SK-N-DZ (cell line): ENCODE measurements around the gene MORC3.
"Not testable (repeated sequence)": the region's sequence is repeated elsewhere in the genome, so short reads cannot be mapped to it uniquely, and the experiment has no call there.

Experiments used
- DNase-seq: peaks from one replicate; pipeline ENCODE4 v3.0.0-alpha.2; 2015; ENCODE audit warnings: low spot score

Gene MORC3

DNA sequence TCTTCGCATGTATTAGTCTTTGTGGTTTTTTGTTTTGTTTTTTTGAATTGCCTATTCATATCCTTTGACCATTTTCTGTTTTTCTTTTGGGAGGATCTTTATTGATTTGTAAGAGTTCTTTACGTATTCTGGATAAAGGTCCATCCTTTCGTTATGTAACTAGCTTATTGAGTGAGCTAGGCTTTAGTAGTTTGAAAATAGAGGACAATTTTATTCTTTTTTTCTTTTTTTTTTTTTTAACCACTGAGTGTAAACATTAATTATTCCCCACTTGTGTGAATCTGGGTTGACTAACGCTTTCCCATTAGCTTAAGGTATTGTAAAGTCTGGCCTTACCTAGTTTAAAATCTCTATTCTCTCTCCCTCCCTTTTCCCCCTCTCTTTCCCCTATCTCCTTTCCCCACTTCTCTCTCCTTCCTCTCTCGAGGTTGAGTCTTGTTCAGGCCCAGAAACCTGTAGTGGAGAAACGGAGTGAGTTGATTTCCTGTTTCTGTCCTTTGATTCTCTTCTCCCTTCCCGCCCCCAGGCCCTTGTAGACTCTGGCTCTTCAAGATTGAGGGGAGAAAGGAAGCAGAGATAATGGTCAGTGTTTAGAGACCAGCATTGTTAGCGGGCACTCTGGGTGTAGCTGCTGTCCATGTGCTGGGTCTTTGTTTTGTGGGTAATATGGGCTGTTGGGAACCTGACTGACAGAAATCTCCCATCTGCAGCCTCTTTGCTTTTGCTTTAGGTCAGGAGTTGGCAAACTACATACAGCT is 1.5 kb downstream of the MORC3 start:
- DNase-seq, result peak; percentile 20

DNA sequence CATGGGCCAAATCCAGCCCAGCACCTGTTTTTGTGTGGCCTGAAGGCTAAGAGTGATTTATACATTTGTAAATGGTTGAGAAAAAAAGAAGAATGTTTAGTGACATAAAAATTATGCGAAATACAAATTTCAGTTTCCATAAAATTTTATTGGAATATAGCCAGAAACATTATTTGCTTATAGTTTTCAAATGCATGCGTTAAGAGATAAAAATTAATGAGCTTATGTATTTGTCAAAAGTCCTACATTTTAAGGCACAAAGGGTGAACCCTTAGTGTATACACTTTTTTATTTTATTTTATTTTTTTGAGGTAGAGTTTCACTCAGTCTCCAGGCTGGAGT is 2.1 kb downstream of the MORC3 start:
- no peak for DNase-seq

DNA sequence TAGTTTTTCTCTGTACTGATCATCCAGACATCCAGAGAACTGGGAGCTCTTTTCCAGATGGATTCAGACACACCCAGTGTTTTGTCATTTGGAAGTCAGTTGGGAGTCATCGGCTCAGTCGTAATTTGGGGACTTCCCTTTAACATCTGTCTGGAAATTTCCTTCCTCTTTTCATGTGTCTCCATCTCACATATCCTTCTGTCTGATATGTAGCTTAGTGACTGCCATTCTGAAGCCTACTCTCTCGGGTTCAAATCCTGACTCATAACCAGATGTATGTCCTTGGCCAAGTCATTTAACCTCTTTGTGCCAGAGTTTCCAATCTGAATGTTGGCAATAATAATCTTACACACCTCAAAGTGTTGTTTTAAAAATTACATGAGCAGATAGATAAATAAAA is 3.0 kb downstream of the MORC3 start:
- DNase-seq, result no peak

GRCh38 chr21:36325373-36326010 is 5.5 kb downstream of the MORC3 start:
- no peak for DNase-seq

DNA sequence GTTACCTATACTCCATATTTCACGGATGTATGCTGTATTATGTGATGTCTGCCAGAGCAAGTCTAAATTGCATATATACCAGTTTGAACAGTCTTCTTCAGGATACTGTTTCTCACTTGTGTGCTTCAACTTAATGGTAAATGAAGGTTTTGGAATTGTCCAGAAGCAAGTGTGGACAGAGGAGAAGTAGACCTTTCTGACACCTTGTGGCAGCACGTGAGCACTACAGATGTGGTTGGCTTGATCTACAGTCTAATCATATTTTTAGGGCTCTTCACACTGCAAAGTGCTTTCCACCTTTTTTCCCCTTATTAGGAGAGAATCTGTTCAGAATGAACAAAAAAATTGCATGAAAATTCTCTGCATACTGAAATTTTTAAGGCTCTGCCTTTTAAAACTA is 10.9 kb downstream of the MORC3 start:
- DNase-seq, result peak; percentile 43

DNA sequence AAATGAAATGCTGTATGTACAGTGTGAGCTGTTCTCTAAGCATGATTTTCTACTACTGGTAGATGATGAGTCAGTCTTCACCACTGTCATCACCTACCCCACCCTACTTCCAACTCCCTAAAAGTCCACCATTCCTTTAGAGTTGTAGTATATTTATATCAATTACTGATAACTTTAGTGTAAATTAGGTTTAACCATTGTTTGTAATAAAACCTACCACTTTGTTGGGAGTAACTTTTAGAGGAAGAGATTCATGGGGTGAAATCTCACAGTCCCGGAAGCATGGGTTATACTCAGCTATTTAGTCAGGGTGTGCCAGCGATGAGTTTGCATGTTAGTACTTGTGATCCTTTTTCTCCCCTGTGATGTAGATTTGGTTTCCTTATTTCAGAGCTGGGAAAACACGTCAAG is 17.1 kb downstream of the MORC3 start:
- DNase-seq, result no peak

GRCh38 chr21:36338975-36339374 is 19.0 kb downstream of the MORC3 start:
- DNase-seq, result no peak

GRCh38 chr21:36342581-36342980 is 22.6 kb downstream of the MORC3 start:
- DNase-seq, result not testable (repeated sequence)

DNA sequence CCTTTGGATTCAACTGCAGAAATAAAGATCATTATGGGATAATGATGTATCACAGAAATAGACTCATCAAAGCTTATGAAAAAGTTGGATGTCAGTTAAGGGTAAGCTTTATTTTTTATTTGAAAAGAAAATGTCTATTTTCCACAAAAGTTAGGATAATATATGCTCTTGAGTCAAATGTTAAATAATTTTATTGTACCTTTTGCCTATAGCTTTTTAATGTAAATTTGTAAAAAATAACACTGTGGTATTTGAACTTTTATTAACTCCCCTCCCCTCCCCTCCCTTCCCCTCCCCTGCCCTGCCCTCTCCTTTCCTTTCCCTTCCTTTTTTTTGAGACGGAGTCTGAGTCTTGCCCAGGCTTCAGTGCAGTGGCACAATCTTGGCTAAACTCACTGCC is 24.9 kb downstream of the MORC3 start:
- DNase-seq, result no peak

GRCh38 chr21:36347278-36347961 is 27.4 kb downstream of the MORC3 start:
- DNase-seq, result no peak

- no peak for DNase-seq
These were observed 27.9 kb downstream of the MORC3 start for GRCh38 chr21:36347962-36348328.

GRCh38 chr21:36349315-36349714 is 29.3 kb downstream of the MORC3 start:
- no peak for DNase-seq

GRCh38 chr21:36350282-36350910 is 30.4 kb downstream of the MORC3 start:
- DNase-seq, result no peak

DNA sequence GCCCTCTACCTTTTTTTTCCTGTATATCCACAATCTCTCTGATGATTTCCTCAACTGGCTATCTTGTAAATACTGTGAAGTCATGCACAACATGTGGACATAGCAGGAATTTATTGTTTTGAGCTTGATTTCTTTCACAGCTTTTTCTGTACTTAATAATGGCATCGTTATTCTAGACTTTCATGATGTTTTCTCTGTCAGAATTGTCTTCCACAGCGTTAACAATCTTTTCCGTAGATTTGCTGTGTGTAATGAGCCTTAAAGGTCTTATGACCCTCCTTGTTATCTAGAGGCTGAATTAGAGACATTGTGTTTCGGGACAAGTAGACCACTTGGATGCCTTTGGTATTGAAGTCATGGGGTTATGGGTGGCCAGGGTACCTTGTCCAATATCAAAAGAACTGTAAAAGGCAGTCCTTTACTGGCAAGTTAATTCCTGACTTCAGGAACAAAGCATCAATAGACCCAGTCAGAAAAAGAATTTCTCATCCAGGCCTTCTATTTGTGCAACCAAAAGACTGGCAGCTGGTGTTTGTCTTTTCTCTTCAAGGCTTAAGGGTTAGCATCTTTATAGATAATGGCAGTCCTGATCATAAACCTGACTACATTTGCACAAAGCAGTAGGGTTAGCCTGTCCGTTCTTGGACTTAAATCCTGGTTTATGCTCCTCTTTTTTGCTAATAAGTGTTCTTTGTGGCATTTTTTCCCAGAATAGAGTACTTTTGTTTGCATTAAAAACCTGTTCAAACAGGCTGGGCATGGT is 35.1 kb downstream of the MORC3 start:
- DNase-seq, result no peak

DNA sequence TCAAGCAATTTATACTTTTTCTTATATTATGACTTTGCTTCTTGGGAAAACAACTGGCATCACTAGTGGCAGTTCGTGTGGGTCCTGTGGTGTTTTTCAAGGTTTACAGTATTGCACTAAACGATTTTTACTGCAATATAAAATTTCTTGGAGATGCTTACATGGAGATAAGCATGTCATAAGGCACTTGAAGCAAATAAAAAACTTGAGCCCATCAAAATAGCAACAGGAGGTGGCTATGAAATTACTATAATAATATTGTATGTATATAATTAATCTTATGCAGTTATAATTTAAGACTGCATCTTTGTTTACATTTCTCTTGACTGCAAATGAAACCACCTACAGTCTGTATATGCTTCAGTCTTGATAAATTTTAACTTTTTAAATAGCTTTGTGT is 35.9 kb downstream of the MORC3 start:
- DNase-seq, result no peak

DNA sequence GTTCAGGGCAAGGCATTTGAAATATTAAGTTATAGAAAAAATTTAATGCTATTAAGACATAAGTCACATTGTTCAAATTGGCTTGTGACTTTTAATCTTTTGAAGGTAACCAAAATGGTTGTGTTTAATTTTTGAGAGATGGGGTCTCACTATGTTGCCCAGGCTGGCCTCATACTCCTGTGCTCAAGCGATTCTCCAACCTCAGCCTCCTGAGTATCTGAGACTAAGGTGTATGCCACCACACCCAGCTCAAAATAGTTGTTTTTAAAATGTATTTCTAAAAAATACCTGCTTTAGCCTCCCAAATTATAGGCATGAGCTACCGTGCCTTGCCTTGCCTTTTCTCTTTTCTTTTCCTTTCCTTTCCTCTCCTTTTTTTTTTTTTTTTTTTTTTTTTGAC is 39.2 kb downstream of the MORC3 start:
- no peak for DNase-seq

DNA sequence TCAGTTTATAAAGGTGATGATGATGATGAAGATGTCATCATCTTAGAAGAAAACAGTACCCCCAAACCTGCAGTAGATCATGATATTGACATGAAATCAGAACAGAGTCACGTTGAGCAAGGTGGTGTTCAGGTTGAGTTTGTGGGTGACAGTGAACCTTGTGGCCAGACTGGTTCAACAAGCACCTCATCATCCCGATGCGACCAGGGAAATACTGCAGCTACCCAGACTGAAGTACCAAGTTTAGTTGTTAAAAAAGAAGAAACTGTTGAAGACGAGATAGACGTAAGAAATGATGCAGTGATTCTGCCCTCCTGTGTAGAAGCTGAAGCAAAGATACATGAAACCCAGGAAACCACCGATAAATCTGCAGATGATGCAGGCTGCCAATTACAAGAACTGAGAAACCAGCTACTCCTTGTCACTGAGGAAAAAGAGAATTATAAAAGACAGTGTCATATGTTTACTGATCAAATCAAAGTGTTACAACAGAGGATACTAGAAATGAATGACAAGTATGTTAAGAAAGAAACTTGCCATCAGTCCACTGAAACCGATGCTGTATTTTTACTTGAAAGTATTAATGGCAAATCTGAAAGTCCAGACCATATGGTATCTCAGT is 49.2 kb downstream of the MORC3 start:
- DNase-seq, result no peak

DNA sequence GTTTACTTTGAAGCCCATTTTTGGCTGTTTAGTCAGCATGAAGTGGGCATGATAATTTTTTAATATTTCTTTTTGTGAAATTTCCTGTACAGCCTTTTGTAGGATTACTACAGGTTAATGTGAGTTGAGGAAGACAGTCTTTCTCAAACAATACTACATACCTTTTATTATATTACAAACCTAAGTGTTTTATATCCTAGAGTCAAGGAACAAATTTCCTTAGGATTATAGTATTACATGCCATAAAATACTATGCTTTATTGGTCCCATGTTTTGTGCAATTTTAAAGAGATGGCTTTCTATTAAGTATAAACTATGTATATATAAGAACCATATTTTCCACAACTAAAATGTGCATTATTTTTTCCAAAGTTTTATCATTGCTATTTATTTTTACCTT is 56.0 kb downstream of the MORC3 start:
- no peak for DNase-seq

DNA sequence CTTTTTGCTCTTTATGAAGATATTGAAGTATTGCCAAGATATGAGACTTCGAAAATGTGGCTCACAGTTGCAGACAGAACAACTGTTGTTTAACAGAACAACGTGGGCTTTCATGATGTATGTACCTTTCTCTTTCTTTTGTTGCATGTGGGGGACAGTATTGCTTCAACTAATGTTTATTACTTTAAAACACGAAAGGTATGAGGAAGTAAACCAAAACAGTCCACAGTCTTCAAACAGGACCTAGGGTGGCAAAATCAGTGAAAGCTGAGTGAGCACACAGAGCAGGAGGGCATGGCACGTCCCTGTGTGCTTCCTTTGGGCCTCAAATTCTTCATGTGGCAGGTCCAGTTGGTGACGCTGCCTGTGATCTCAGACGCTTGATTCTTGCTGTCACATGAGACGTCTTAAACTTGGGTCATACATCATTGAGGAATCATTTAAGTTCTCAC is 57.4 kb downstream of the MORC3 start:
- DNase-seq, result no peak

DNA sequence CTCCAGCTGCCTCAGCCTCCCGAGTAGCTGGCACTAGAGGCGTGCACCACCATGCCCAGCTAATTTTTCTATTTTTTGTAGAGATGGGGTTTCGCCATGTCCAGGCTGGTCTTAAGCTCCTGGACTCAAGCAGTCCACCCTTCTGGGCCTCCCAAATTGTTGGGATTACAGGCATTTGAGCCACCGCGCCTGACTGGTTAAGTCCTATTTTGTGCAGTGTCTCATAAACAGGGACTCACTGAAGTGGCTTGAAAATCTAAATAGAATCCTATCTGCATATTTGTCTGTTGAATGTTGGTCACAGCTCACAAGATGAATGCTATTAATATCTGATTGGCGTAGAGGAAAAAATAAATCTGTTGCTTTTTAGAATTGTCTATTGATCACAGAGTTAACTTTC is 59.3 kb downstream of the MORC3 start:
- DNase-seq, result no peak
